Activated CD4-positive, alpha-beta memory T cell treated with anti-CD3 and anti-CD28 coated beads for 36 hours (primary cell): Measurements from ENCODE around the gene NCS1. TPM values are rescaled to one million over a fixed set of nuclear protein-coding genes. Genes with fewer than 3 reads are reported as not detected.

ENCODE experiments used
- CTCF ChIA-PET: fragments of 350-600 bp; sonication (Branson Sonifier 250); formaldehyde crosslinking; loops from one replicate; lab custom pipeline; 2021; ENCODE audit warnings: antibody characterized with exemption, inconsistent platforms; lab: Charles Lee
- POLR2A ChIA-PET: fragments of 350-600 bp; sonication (Branson Sonifier 250); formaldehyde crosslinking; loops from one replicate; lab custom pipeline; 2021; ENCODE audit warnings: antibody characterized with exemption; lab: Charles Lee
- DNase-seq: peaks from one replicate; pipeline ENCODE4 v3.0.0-alpha.2; 2020
- H3K27ac Mint-ChIP-seq: one replicate; pipeline ENCODE4 v1.8.0; 2021; ENCODE audit warnings: mixed read lengths
- H3K27me3 Mint-ChIP-seq: one replicate; pipeline ENCODE4 v1.8.0; 2021; ENCODE audit warnings: mixed read lengths
- H3K36me3 Mint-ChIP-seq: one replicate; pipeline ENCODE4 v1.8.0; 2021; ENCODE audit warnings: mixed read lengths
- H3K4me1 Mint-ChIP-seq: one replicate; pipeline ENCODE4 v1.8.0; 2021; ENCODE audit warnings: low read depth, mixed read lengths
- H3K4me3 Mint-ChIP-seq: one replicate; pipeline ENCODE4 v1.8.0; 2021; ENCODE audit warnings: mild to moderate bottlenecking, mixed read lengths
- H3K9me3 Mint-ChIP-seq: one replicate; pipeline ENCODE4 v1.8.0; 2021; ENCODE audit warnings: mixed read lengths
- intact Hi-C: fragments of 100-400 bp; cut with micrococcal nuclease; formaldehyde crosslinking; loops from one replicate; pipeline ENCODE4 v1.15.1; 2023
- total RNA-seq, 2 experiments: library from RNA; stranded (reverse); gene quantifications; one replicate each; pipeline ENCODE4 v1.2.3, GENCODE V29; 2021

Gene NCS1
- total RNA-seq, 2 experiments from 2014 or later = 26.8 to 29.1 TPM

DNA sequence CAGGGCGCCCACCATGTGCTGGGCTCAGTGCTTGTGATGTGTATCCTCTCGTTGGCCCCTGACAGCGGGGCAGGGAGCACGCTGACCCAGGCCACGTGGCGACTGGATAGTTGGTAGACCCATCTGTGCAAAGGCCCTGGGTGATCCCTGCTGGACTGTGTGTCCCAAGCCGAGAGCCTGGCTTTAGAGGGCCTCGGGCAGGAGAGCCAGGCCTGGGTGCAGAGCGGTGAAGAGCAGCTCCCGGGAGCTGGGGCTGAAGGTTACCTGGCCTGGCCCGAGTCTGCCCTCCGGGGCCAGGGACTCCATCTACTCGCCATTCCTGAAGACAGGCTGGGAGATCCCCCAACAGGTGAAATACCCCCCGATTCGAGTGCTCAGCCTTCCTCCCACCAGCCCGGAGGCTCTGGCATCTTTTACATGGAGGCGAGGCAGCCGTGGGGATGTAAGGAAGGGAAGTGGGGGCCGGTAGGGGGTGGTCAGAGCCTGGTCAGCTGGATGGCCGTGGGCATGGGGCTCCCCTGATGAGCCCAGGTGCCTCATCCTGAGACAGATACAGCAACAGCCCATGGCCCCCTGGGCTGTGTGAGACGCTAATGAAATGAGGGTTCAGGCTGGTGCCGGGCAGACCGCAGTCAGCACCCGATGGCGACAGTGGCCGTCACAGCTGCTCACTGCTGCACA lies 19.0 kb downstream of the NCS1 start:
- POLR2A ChIA-PET = interaction anchor here (0.9 kb wide), 1 partner anchor 83 kb away, joined by 3 read pairs; no protein-coding TSS in a partner anchor
- intact Hi-C loops = no loop called here
- H3K27ac Mint-ChIP-seq = no peak overlapping the region
- no peaks in the 10 kb centered on the region for H3K9me3 Mint-ChIP-seq
- no peaks in the 10 kb centered on the region for H3K27me3 Mint-ChIP-seq
- DNase-seq = no peak
- CTCF ChIA-PET = no interaction called here
- H3K4me1 Mint-ChIP-seq = no peaks in the 10 kb centered on the region
- H3K36me3 Mint-ChIP-seq = no peaks in the 10 kb centered on the region
- H3K4me3 Mint-ChIP-seq = no peak overlapping the region

DNA sequence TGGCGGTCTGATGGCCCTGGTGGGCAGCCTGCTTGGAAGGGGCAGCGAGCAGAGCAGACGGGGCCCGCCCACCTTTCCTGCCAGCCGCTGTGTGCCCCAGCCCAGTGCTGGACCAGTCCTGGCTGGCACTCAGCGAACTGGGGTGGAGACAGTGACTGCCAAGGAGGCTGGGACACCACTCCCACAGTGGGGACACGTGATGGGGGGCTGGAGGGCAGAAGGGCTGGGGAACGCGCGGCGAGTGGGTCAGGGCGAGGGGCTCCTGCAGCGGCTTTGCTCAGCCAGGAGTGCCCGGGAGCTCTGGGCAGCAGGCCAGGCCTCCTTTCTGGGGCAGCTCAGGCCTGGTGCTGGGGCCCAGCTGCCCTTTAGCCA lies 19.5 kb downstream of the NCS1 start:
- H3K9me3 Mint-ChIP-seq = no peaks in the 10 kb centered on the region
- no peaks in the 10 kb centered on the region for H3K27me3 Mint-ChIP-seq
- DNase-seq = no peak
- POLR2A ChIA-PET = interaction anchor here (0.9 kb wide), 1 partner anchor 84 kb away, joined by 3 read pairs; no protein-coding TSS in a partner anchor
- H3K4me1 Mint-ChIP-seq = no peaks in the 10 kb centered on the region
- no peak overlapping the region for H3K27ac Mint-ChIP-seq
- intact Hi-C loops = no loop called here
- CTCF ChIA-PET = no interaction called here
- no peaks in the 10 kb centered on the region for H3K36me3 Mint-ChIP-seq
- H3K4me3 Mint-ChIP-seq = no peak overlapping the region

DNA sequence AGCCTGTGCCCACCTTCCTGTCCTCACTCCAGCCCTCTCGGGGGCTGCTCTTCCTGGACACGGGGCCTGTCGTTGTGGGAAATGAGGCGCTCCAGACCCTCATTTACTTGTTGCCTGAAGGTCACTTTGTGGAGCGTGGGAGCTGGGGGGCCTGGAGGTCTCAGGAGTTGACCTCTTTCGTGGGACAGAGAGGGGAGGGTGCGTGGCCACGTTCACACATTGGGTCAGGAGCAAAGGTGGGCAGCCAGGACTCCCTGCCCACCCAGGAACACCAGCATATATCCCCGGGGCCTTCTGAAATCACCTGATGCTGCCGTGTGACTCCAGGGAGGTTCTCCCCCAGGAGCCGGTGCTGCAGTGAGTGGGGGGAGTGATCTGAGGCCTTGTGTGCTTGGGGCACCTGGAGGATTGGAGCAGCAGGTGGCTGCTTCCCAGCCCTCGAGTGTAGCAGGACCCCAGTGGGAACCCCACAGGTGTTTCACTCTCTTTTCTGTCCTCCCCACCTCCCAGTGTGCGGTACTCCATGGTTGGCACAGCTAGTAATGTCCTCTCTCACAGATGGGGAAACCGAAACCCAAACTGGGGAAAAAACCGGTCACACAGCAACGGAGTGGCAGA lies 20.3 kb downstream of the NCS1 start:
- no peaks in the 10 kb centered on the region for H3K27me3 Mint-ChIP-seq
- no peak overlapping the region for H3K27ac Mint-ChIP-seq
- no peaks in the 10 kb centered on the region for H3K9me3 Mint-ChIP-seq
- no peak for DNase-seq
- intact Hi-C loops = no loop called here
- ChIA-PET CTCF (no interaction called here), POLR2A (interaction anchor here (0.9 kb wide), 1 partner anchor 84 kb away, joined by 3 read pairs; no protein-coding TSS in a partner anchor)
- no peak overlapping the region for H3K4me3 Mint-ChIP-seq
- no peaks in the 10 kb centered on the region for H3K36me3 Mint-ChIP-seq
- H3K4me1 Mint-ChIP-seq = no peaks in the 10 kb centered on the region

DNA sequence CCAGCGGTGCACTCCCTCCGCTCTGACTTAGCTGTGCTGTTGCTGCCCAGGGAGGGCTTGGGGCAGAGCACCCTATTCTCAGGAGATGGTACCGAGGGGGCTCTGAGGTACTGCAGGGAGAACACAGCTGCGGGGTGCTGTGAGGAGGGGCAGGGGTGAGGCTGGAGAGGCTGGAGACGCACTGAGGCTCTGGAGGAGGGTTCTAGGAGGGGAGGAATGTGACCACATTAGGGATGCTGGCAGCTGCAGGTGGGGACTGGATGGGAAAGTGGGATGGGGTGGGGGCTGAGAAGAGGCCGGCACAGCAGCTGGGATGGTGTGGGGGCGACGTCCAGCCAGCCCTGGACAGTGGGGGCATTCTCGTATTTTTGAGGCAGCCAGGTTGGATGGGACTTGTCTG lies 20.9 kb downstream of the NCS1 start:
- no peak overlapping the region for H3K27ac Mint-ChIP-seq
- no peak for DNase-seq
- CTCF ChIA-PET = no interaction called here
- POLR2A ChIA-PET = no interaction called here
- H3K36me3 Mint-ChIP-seq = no peaks in the 10 kb centered on the region
- intact Hi-C loops = no loop called here
- H3K4me1 Mint-ChIP-seq = no peaks in the 10 kb centered on the region
- no peak overlapping the region for H3K4me3 Mint-ChIP-seq
- H3K27me3 Mint-ChIP-seq = no peaks in the 10 kb centered on the region
- H3K9me3 Mint-ChIP-seq = no peaks in the 10 kb centered on the region

DNA sequence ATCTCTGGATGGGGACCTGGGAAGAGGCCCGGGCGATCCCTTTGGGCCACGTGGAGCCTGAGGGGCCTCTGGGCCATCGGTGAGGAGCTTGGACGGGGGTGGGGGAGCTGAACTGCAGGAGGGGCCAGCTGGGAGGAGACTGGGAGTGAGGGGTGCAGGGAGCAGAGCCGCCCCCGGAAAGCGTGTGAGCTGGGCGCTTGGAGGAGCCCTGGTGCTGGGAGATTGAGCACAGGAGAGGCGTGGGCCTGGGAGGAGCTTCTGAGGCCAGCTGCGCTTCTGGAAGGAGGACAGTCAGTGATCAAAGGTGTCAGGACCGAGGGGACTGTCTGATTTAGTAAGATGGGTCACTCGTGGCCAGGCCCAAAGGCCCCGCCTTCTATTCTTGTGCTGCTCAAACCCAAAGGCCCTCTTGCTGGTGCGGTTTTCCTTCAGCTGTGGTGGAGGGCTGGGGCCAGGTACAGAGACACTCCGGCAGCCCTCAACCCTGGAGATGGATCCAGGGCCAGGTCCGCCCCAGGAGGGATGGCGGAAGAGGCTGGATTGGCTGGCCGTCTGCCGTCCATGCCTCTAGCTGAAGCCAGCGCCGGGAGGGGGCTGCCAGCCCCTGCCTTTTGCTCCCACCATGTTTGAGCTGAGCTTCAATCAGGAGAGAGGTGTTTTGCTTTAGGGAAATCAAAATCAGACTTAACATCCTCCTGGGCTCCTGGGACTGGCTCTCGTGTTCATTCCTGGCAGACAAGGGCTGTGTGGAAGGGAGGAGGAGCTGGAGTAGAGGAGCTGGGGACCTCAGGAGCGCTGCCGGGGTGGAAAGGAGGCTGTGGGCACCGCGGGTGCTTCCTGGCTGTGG lies 21.6 kb downstream of the NCS1 start:
- no peaks in the 10 kb centered on the region for H3K36me3 Mint-ChIP-seq
- no peak overlapping the region for H3K4me3 Mint-ChIP-seq
- intact Hi-C loops = no loop called here
- no peak for DNase-seq
- H3K27ac Mint-ChIP-seq = no peak overlapping the region
- POLR2A ChIA-PET = no interaction called here
- CTCF ChIA-PET = interaction anchor here (0.9 kb wide), 1 partner anchor 48 kb away, joined by 4 read pairs; no protein-coding TSS in a partner anchor
- no peaks in the 10 kb centered on the region for H3K4me1 Mint-ChIP-seq
- no peaks in the 10 kb centered on the region for H3K9me3 Mint-ChIP-seq
- H3K27me3 Mint-ChIP-seq = no peaks in the 10 kb centered on the region

DNA sequence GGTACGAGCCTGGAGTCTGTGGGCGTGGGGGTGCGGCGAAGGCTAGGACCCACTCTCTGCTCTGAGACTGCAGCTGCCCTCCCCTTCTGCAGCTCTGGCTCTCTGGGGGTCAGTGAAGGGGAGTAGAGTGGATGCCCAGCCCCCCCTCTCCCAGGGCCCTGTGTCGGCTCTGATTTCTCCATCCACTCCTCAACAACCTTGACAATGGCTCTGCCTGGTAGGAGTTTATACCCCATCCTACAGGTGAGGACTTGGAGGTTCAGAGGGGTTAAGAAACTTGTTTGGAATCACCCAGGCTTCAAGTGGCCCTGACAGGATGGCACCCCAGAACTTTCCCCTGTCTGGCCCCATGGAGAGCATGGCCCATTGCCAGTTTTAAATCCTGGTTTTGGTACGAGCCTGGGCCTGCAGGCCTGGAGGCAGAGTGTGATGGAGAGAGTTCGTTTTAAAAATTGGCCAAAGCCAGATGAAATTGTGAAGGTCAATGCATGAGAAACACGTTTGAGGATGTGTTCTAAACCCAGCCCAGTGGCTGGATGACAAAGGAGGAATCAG lies 22.3 kb downstream of the NCS1 start:
- CTCF ChIA-PET = interaction anchor here (0.9 kb wide), 1 partner anchor 48 kb away, joined by 4 read pairs; no protein-coding TSS in a partner anchor
- no peaks in the 10 kb centered on the region for H3K36me3 Mint-ChIP-seq
- H3K27ac Mint-ChIP-seq = no peak overlapping the region
- no peaks in the 10 kb centered on the region for H3K9me3 Mint-ChIP-seq
- H3K27me3 Mint-ChIP-seq = no peaks in the 10 kb centered on the region
- H3K4me1 Mint-ChIP-seq = no peaks in the 10 kb centered on the region
- no peak for DNase-seq
- intact Hi-C loops = no loop called here
- no peak overlapping the region for H3K4me3 Mint-ChIP-seq
- POLR2A ChIA-PET = no interaction called here

DNA sequence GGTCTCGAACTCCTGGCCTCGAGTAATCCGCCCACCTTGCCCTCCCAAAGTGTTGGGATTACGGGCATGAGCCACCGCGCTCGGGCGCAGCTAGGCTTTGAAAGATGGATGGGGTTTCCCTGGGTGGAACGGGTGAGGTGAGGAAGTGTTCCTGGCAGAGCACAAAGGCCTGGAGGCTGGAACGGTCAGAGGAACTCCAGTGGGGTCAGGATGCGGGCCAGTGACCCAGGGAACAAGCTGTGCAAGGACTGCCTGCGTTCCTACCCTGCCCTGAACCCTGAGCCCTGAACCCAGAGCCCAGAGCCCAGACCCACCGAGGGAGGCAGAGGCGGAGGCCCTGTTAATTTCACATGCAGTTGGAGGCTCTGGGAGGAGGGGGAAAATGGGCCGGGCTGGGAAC lies 23.4 kb downstream of the NCS1 start:
- intact Hi-C loops = no loop called here
- H3K27me3 Mint-ChIP-seq = no peaks in the 10 kb centered on the region
- DNase-seq = no peak
- CTCF ChIA-PET = interaction anchor here (0.7 kb wide), 1 partner anchor 41 kb away, joined by 3 read pairs; no protein-coding TSS in a partner anchor
- no peaks in the 10 kb centered on the region for H3K4me1 Mint-ChIP-seq
- H3K4me3 Mint-ChIP-seq = no peak overlapping the region
- no peaks in the 10 kb centered on the region for H3K9me3 Mint-ChIP-seq
- POLR2A ChIA-PET = no interaction called here
- no peaks in the 10 kb centered on the region for H3K36me3 Mint-ChIP-seq
- no peak overlapping the region for H3K27ac Mint-ChIP-seq

DNA sequence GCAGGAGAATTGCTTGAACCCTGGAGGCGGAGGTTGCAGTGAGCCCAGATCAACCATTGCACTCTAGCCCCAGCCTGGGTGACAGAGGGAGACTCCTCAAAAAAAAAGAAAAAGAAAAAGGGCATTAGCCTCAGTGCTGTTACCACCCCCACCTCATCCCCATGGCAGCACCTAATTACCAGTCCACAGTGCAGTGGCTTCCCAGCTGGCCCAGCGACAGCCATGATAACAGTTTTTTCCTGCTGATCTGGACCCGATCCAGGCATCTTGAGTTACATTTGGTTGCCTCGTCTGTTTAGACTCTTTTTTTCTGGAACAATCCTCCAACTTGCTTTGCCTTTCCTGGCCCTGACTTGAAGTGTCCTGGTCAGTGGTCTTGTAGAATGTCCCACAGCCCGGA lies 24.4 kb downstream of the NCS1 start:
- H3K4me1 Mint-ChIP-seq = no peaks in the 10 kb centered on the region
- DNase-seq = no peak
- H3K36me3 Mint-ChIP-seq = no peaks in the 10 kb centered on the region
- no peak overlapping the region for H3K4me3 Mint-ChIP-seq
- ChIA-PET POLR2A (interaction anchor here (0.6 kb wide), 1 partner anchor 58 kb away, joined by 5 read pairs; no protein-coding TSS in a partner anchor), CTCF (no interaction called here)
- H3K27me3 Mint-ChIP-seq = no peaks in the 10 kb centered on the region
- no peak overlapping the region for H3K27ac Mint-ChIP-seq
- no peaks in the 10 kb centered on the region for H3K9me3 Mint-ChIP-seq
- intact Hi-C loops = no loop called here

DNA sequence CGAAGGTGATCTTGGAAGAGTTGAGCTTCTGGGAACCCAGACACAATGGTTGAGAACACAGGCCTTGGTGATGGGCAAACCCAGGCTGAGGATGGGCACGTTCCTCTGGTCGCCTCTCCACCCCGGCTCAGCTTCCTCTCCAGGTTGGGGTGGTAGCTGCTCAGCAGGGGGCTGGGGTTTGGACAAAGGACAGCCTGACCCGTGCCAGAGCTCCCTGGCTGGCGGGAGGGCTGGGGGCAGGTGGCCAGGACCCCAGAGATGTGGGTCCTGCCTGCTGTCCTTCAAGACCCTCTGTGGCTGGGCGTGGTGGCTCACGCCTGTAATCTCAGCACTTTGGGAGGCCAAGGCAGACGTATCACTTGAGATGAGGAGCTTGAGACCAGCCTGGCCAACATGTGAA lies 25.2 kb downstream of the NCS1 start:
- POLR2A ChIA-PET = no interaction called here
- Mint-ChIP-seq H3K9me3 (no peaks in the 10 kb centered on the region), H3K27me3 (no peaks in the 10 kb centered on the region), H3K4me1 (no peaks in the 10 kb centered on the region), H3K27ac (no peak overlapping the region), H3K36me3 (no peaks in the 10 kb centered on the region), H3K4me3 (no peak overlapping the region)
- no peak for DNase-seq
- intact Hi-C loops = no loop called here
- CTCF ChIA-PET = no interaction called here

DNA sequence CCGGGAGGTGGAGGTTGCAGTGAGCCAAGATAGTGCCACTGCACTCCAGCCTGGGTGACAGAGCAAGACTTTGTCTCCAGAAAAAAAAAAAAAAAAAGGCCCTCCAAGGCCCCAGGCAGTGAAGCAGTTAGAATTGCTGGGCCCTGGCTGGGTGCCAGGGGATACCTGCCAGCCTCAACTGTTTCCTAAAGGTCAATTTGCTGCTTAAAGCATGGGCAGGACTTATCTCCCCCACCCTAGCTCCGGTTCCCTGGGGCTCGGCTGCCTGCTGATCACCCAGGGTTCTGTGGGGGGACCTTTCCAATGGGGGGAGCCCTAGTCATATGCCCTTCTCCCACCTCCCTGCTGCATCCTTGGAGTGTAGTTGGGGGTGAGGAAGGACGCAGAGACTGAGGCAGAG lies 25.7 kb downstream of the NCS1 start:
- Mint-ChIP-seq H3K27me3 (no peaks in the 10 kb centered on the region), H3K4me1 (no peaks in the 10 kb centered on the region), H3K27ac (no peak overlapping the region), H3K36me3 (no peaks in the 10 kb centered on the region), H3K4me3 (no peak overlapping the region), H3K9me3 (no peaks in the 10 kb centered on the region)
- POLR2A ChIA-PET = no interaction called here
- intact Hi-C loops = no loop called here
- CTCF ChIA-PET = no interaction called here
- no peak for DNase-seq

DNA sequence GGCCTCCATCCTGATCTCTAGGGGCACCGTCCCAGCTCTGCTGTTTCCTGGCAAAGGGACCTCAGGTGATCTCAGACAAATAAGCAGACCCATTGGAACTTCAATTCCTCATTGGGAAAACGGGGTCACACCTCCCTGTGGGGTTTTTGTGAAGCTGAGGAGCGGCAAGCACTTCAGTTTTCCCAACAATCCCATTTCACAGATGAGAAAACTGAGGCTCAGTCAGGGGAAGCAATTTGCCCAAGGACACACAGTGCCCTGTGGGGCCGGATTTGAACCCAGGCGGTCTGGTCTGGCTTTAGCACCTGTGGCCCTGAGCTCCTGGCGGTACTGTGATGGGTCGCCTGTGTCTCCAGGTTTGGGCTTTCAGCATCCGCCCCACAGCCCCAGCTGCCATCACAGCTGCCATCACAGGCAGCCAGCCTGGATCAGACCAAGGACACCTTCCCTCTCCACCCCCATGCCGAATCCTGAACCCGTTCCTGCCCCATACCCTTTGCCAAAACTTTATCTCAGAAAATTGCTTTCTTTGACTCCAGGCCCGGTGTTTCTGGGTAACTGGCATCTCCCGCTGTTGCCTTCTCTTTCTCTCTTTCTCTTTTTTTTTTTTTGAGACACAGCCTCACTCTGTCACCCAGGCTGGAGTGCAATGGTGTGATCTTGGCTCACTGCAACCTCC lies 26.4 kb downstream of the NCS1 start:
- H3K4me3 Mint-ChIP-seq = no peak overlapping the region
- no peaks in the 10 kb centered on the region for H3K4me1 Mint-ChIP-seq
- no peaks in the 10 kb centered on the region for H3K36me3 Mint-ChIP-seq
- no peak for DNase-seq
- POLR2A ChIA-PET = no interaction called here
- no peak overlapping the region for H3K27ac Mint-ChIP-seq
- intact Hi-C loops = no loop called here
- CTCF ChIA-PET = no interaction called here
- H3K9me3 Mint-ChIP-seq = no peaks in the 10 kb centered on the region
- no peaks in the 10 kb centered on the region for H3K27me3 Mint-ChIP-seq

DNA sequence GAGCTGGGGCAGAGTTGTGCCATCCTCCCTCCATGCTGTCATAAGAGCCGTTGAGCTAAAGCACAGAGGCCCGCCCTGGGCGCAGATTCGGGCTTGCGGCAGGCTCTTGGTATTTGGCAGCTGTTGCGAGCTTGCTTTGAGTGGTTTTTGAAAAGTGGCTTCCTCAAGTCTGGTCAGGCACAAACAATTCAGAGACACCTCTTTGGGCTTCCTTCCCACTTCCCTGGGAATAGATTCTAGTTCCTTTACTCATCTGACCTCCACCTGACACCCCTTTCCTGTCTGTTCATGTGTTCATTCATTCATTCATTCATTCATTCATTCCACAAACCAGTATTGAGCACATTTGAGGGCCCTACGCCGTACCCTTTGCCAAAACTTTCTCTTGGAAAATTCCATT lies 27.4 kb downstream of the NCS1 start:
- H3K27ac Mint-ChIP-seq = no peak overlapping the region
- intact Hi-C loops = no loop called here
- CTCF ChIA-PET = no interaction called here
- no peaks in the 10 kb centered on the region for H3K4me1 Mint-ChIP-seq
- no peaks in the 10 kb centered on the region for H3K36me3 Mint-ChIP-seq
- POLR2A ChIA-PET = no interaction called here
- no peak overlapping the region for H3K4me3 Mint-ChIP-seq
- H3K9me3 Mint-ChIP-seq = no peaks in the 10 kb centered on the region
- no peak for DNase-seq
- H3K27me3 Mint-ChIP-seq = no peaks in the 10 kb centered on the region
